B cell (primary cell): Measurements from ENCODE around the gene PAK6. TPM values are rescaled to one million over a fixed set of nuclear protein-coding genes. Genes with fewer than 3 reads are reported as not detected.

ENCODE experiments used
- ATAC-seq: fragments of 200-7000 bp; cut with Tn5 transposase; one replicate; pipeline ENCODE4 v1.10.0; 2021; ENCODE audit warnings: low read depth, mild to moderate bottlenecking, moderate number of reproducible peaks, moderate library complexity
- CTCF ChIA-PET: fragments of 350-600 bp; sonication (Branson Sonifier 250); formaldehyde crosslinking; loops from one replicate; lab custom pipeline; 2021; ENCODE audit warnings: antibody characterized with exemption, inconsistent platforms; lab: Charles Lee
- POLR2A ChIA-PET: fragments of 350-600 bp; sonication (Branson Sonifier 250); formaldehyde crosslinking; loops from one replicate; lab custom pipeline; 2021; ENCODE audit warnings: antibody characterized with exemption; lab: Charles Lee
- DNase-seq: peaks from one replicate; pipeline ENCODE4 v3.0.0; 2013
- H2AFZ ChIP-seq: 2 replicates; pipeline ENCODE4 v1.6.1; 2012; ENCODE audit warnings: mild to moderate bottlenecking, low read depth, low read length; ENCODE audit not compliant: insufficient read depth, poor library complexity, severe bottlenecking
- H3K27ac ChIP-seq, 2 donors: 1 replicate in 1 of 2; 2 replicates in 1 of 2; pipeline ENCODE4 v1.5.1; 2012 to 2013; ENCODE audit warnings: low read length in 2 of 2, mild to moderate bottlenecking in 2 of 2, moderate library complexity in 1 of 2
- H3K27me3 ChIP-seq, 4 experiments: fragments of 200-600 bp in 1 of 4; sonication (generic) in 1 of 4; replicated peaks in 1 of 4; 1 replicate in 2 of 4; 2 replicates in 2 of 4; pipeline versions ENCODE4 v1.6.1 to v1.7.0; 2013 to 2016; ENCODE audit warnings: low read length in 3 of 4, mild to moderate bottlenecking in 2 of 4, mixed read lengths in 1 of 4, moderate library complexity in 1 of 4; ENCODE audit not compliant: insufficient read depth in 4 of 4, control insufficient read depth in 3 of 4; ENCODE audit errors: control extremely low read depth in 1 of 4
- H3K36me3 ChIP-seq, 2 experiments: replicated peaks in 1 of 2; 1 replicate in 1 of 2; 2 replicates in 1 of 2; pipeline versions ENCODE4 v1.6.1 to v1.7.1; 2013; ENCODE audit warnings: low read length in 1 of 2; ENCODE audit not compliant: insufficient read depth in 2 of 2, control insufficient read depth in 1 of 2; ENCODE audit errors: control extremely low read depth in 1 of 2, extremely low read depth in 1 of 2
- H3K4me1 ChIP-seq, 2 donors: fragments of 200-600 bp in 1 of 2; sonication (generic) in 1 of 2; 1 replicate in 1 of 2; 2 replicates in 1 of 2; pipeline versions ENCODE4 v1.5.1 to v1.6.1; 2013 to 2017; ENCODE audit warnings: low read length in 2 of 2; ENCODE audit not compliant: control insufficient read depth in 2 of 2, insufficient read depth in 2 of 2
- H3K4me2 ChIP-seq: replicated peaks from 2 replicates; pipeline ENCODE3; 2012; ENCODE audit warnings: mild to moderate bottlenecking, low read depth, low read length; ENCODE audit not compliant: poor library complexity, severe bottlenecking
- H3K4me3 ChIP-seq, 5 experiments: fragments of 200-600 bp in 1 of 5; sonication (generic) in 1 of 5; 1 replicate in 3 of 5; 2 replicates in 2 of 5; pipeline versions ENCODE4 v1.5.1 to v1.7.0; 2011 to 2016; ENCODE audit warnings: low read length in 4 of 5, mild to moderate bottlenecking in 4 of 5, low read depth in 2 of 5, control low read depth in 1 of 5, moderate library complexity in 1 of 5; ENCODE audit not compliant: insufficient read depth in 1 of 5; ENCODE audit errors: control extremely low read depth in 1 of 5, extremely low read depth in 1 of 5
- H3K79me2 ChIP-seq: fragments of 200-600 bp; sonication (generic); one replicate; pipeline ENCODE4 v1.6.0; 2016; ENCODE audit warnings: low read length; ENCODE audit not compliant: control insufficient read depth, insufficient read depth
- H3K9ac ChIP-seq: fragments of 200-600 bp; sonication (generic); 2 replicates; pipeline ENCODE4 v1.6.1; 2017; ENCODE audit warnings: mild to moderate bottlenecking, low read length, moderate library complexity
- H3K9me3 ChIP-seq, 3 donors: one replicate each; pipeline versions ENCODE4 v1.6.1 to v1.7.1; 2013; ENCODE audit warnings: low read length in 2 of 3; ENCODE audit not compliant: control insufficient read depth in 2 of 3, insufficient read depth in 1 of 3; ENCODE audit errors: control extremely low read depth in 1 of 3
- H4K20me1 ChIP-seq: 2 replicates; pipeline ENCODE4 v1.6.0; 2012; ENCODE audit warnings: mild to moderate bottlenecking, low read length; ENCODE audit not compliant: insufficient read depth, control insufficient read depth, poor library complexity, severe bottlenecking
- H3K27ac Mint-ChIP-seq: one replicate; pipeline ENCODE4 v1.8.0; 2021; ENCODE audit warnings: mixed read lengths
- H3K27me3 Mint-ChIP-seq: one replicate; pipeline ENCODE4 v1.8.0; 2021; ENCODE audit warnings: mixed read lengths
- H3K4me1 Mint-ChIP-seq: one replicate; pipeline ENCODE4 v1.8.0; 2021; ENCODE audit warnings: mixed read lengths
- H3K4me3 Mint-ChIP-seq: one replicate; pipeline ENCODE4 v1.8.0; 2021; ENCODE audit warnings: mixed read lengths
- H3K9me3 Mint-ChIP-seq: one replicate; pipeline ENCODE4 v1.8.0; 2022; ENCODE audit warnings: mixed read lengths; ENCODE audit not compliant: insufficient read depth
- EZH2 ChIP-seq: IDR thresholded peaks from 2 replicates; pipeline ENCODE4 v1.6.1; 2012; ENCODE audit warnings: borderline replicate concordance, low read depth, mild to moderate bottlenecking, moderate library complexity, low read length; ENCODE audit not compliant: insufficient read depth, poor library complexity, severe bottlenecking
- whole genome bisulfite sequencing: methylation state at CpG from one replicate; pipeline ENCODE4 v1.1.5; 2013; ENCODE audit warnings: missing lambda C conversion rate; ENCODE audit not compliant: insufficient coverage; 5-methylcytosine and 5-hydroxymethylcytosine counted together
- intact Hi-C: fragments of 100-400 bp; cut with micrococcal nuclease; formaldehyde crosslinking; loops from one replicate; pipeline ENCODE4 v1.10.0; 2022
- polyA plus RNA-seq: library from polyadenylated mRNA; depleted of rRNA; stranded (reverse); fragments of >200 nt; gene quantifications from 2 replicates; pipeline ENCODE4 v1.2.3, GENCODE V29; 2012
- total RNA-seq, 2 donors: library from RNA; stranded (reverse); fragments of 120-200 nt in 1 of 2; gene quantifications; 1 replicate in 1 of 2; 2 replicates in 1 of 2; pipeline versions ENCODE4 v1.2.3 to v1.2.4, GENCODE V29; 2013 to 2022
- TF ChIP-seq, protein P1 (sequence below): fragments of 200-600 bp; IDR thresholded peaks from one replicate; pipeline ENCODE4 v1.8.0; 2022; ENCODE audit warnings: antibody characterized with exemption, mild to moderate bottlenecking

Gene PAK6
- total and polyA plus RNA-seq, 2 donors (not counting 1 experiment from before 2014, with no cell fraction given), result 0.45 to 1.2 TPM

DNA sequence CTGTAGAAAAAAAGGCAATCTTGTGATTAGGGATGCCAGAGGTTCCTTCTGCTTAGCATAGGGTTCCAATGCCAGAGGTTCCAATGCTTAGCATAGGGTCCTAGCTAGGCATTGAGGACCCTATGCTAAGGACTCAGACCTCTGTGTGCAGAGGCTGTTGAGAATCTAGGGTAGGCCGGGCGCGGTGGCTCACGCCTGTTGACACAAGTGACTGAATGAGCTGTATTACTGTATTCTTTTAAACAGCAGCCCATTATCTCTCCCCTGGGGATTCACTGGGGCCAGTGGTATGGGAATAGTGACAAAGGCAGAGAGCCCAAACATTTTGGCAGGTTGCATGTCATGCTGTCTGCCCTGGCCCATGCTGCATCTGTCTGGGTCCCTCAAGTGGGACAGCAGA, 16.2 kb downstream of the PAK6 start:
- Histone ChIP-seq H3K9ac (no peak overlapping the region), H2AFZ (no peak overlapping the region), H4K20me1 (no peaks in the 10 kb centered on the region), H3K9me3 (peaks cover 0 to 6% (median 0%) of the 10 kb centered on the region in 3 donors), H3K27ac (no peak overlapping the region), H3K79me2 (no peaks in the 10 kb centered on the region), H3K27me3 (peaks cover 0 to 33% (median 12%) of the 10 kb centered on the region in 4 experiments), H3K4me1 (peaks cover 10 to 17% of the 10 kb centered on the region in 2 donors), H3K36me3 (no peaks in the 10 kb centered on the region), H3K4me2 (no peak overlapping the region), H3K4me3 (no peak overlapping the region)
- ChIA-PET CTCF (interaction anchor here (0.6 to 1.6 kb wide), 3 partner anchors 19 to 38 kb away, joined by 3 to 5 read pairs (median 4); no protein-coding TSS in a partner anchor), POLR2A (no interaction called here)
- ATAC-seq (no peak), DNase-seq (no peak)
- no peak overlapping the region for H3K27ac Mint-ChIP-seq
- H3K4me1 Mint-ChIP-seq, result peaks cover 10% of the 10 kb centered on the region
- H3K4me3 Mint-ChIP-seq, result no peak overlapping the region
- WGBS, result no CpG with 5 or more reads among the region's 4 CpGs
- intact Hi-C loops, result no loop called here
- no peak for TF ChIP-seq EZH2
- TF ChIP-seq, protein P1, sequence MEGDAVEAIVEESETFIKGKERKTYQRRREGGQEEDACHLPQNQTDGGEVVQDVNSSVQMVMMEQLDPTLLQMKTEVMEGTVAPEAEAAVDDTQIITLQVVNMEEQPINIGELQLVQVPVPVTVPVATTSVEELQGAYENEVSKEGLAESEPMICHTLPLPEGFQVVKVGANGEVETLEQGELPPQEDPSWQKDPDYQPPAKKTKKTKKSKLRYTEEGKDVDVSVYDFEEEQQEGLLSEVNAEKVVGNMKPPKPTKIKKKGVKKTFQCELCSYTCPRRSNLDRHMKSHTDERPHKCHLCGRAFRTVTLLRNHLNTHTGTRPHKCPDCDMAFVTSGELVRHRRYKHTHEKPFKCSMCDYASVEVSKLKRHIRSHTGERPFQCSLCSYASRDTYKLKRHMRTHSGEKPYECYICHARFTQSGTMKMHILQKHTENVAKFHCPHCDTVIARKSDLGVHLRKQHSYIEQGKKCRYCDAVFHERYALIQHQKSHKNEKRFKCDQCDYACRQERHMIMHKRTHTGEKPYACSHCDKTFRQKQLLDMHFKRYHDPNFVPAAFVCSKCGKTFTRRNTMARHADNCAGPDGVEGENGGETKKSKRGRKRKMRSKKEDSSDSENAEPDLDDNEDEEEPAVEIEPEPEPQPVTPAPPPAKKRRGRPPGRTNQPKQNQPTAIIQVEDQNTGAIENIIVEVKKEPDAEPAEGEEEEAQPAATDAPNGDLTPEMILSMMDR, result no peak
- peaks cover 27% of the 10 kb centered on the region for H3K27me3 Mint-ChIP-seq
- no peaks in the 10 kb centered on the region for H3K9me3 Mint-ChIP-seq

DNA sequence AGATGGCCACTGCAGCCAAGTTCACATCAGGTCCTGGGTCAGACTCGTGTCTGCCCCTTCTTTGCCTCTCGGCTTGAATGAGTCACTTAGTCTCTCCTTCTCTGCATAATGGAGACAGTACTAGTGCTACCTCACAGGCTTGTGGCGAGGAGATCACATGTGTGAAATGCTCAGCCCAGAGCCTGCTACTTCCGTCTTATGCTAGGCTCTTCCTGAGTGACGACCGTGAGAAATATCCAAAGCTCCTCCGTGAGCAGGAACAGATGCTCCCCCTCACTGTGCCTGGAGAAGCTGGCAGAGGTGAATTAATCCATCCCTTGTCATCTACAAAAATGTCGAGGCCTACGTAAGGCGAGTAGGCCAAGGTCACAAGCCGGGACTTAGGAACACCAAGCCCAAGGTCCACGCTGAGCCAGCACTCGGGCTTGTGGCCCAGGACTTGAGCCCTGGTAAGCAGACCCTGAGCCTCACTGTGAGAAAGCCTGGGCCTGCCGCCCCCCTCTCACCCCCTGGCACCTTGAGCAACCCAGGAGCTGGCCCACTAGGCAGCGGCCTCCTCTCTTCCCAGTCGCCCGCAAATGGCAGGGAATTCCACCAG, 17.9 kb downstream of the PAK6 start:
- ATAC-seq (no peak), DNase-seq (no peak)
- Histone ChIP-seq H2AFZ (no peak overlapping the region), H3K9me3 (peaks cover 0 to 6% (median 0%) of the 10 kb centered on the region in 3 donors), H3K79me2 (no peaks in the 10 kb centered on the region), H3K27me3 (peaks cover 0 to 22% (median 11%) of the 10 kb centered on the region in 4 experiments), H3K9ac (no peak overlapping the region), H3K27ac (no peak overlapping the region), H3K4me1 (peaks cover 10 to 17% of the 10 kb centered on the region in 2 donors), H3K4me3 (no peak overlapping the region), H3K36me3 (no peaks in the 10 kb centered on the region), H3K4me2 (no peak overlapping the region), H4K20me1 (no peaks in the 10 kb centered on the region)
- Mint-ChIP-seq H3K9me3 (no peaks in the 10 kb centered on the region), H3K27ac (no peak overlapping the region), H3K4me3 (no peak overlapping the region), H3K4me1 (peaks cover 10% of the 10 kb centered on the region), H3K27me3 (peaks cover 18% of the 10 kb centered on the region)
- 94% methylated on average over 16 of the region's 17 CpGs for WGBS
- POLR2A ChIA-PET, result no interaction called here
- TF ChIP-seq, protein P1, result no peak
- TF ChIP-seq EZH2, result no peak
- CTCF ChIA-PET, result interaction anchor here (0.9 kb wide), 1 partner anchor 17 kb away, joined by 3 read pairs; no protein-coding TSS in a partner anchor
- intact Hi-C loops, result no loop called here
